Measurements from ENCODE around the gene BBS5. TPM values are rescaled to one million over a fixed set of nuclear protein-coding genes. Genes with fewer than 3 reads are reported as not detected.
"Not testable (repeated sequence)": the region's sequence is repeated elsewhere in the genome, so short reads cannot be mapped to it uniquely, and the experiment has no call there.

BBS5 gene
- total and polyA plus RNA-seq, 9 donors = 3.3 to 7.0 (median 4.9) TPM

DNA sequence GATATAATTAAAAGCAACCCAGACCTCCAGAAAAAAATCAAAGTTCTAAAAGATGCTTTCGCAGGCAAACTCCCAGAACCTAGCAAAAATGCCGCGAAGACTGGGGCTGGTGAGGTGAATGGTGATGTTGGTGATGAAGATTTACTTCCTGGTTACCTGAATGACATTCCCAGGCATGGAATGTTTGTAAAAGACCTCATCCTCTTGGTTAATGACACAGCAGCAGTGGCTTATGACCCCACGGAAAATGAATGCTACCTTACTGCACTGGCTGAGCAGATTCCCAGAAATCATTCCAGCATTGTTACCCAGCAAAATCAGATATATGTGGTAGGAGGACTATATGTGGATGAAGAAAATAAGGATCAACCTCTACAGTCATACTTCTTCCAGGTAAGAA lies 31.2 kb downstream of the BBS5 start:
- no peaks in the 10 kb centered on the region for H3K4me1 ChIP-seq (ENCODE audit: control insufficient read depth, insufficient read depth, low read length)
- no peak for DNase-seq
- H3K27me3 ChIP-seq (ENCODE audit: control insufficient read depth, insufficient read depth, low read length) = no peaks in the 10 kb centered on the region
- H3K4me3 ChIP-seq (ENCODE audit: low read length) = peak overlapping the region; percentile 54
- no peaks in the 10 kb centered on the region for H3K9me3 ChIP-seq (replicated peaks; ENCODE audit: control insufficient read depth, low read depth, low read length)
- WGBS (ENCODE audit: insufficient coverage) = 85% methylated on average over 3 of the region's 4 CpGs
- H3K27ac ChIP-seq (ENCODE audit: low read length) = peak overlapping the region; percentile 95
- peaks cover 2% of the 10 kb centered on the region for H3K36me3 ChIP-seq (ENCODE audit: control insufficient read depth, insufficient read depth, low read length)

GRCh38 chr2:169511818-169512217 lies 32.5 kb downstream of the BBS5 start:
- peak overlapping the region; percentile 95 for H3K27ac ChIP-seq (ENCODE audit: low read length)
- peak overlapping the region; percentile 54 for H3K4me3 ChIP-seq (ENCODE audit: low read length)
- H3K4me1 ChIP-seq (ENCODE audit: control insufficient read depth, insufficient read depth, low read length) = no peaks in the 10 kb centered on the region
- peaks cover 2% of the 10 kb centered on the region for H3K36me3 ChIP-seq (ENCODE audit: control insufficient read depth, insufficient read depth, low read length)
- WGBS (ENCODE audit: insufficient coverage) = no CpG with 5 or more reads among the region's 1 CpG
- no peaks in the 10 kb centered on the region for H3K9me3 ChIP-seq (replicated peaks; ENCODE audit: control insufficient read depth, low read depth, low read length)
- peak; percentile 27 for DNase-seq
- H3K27me3 ChIP-seq (ENCODE audit: control insufficient read depth, insufficient read depth, low read length) = no peaks in the 10 kb centered on the region

DNA sequence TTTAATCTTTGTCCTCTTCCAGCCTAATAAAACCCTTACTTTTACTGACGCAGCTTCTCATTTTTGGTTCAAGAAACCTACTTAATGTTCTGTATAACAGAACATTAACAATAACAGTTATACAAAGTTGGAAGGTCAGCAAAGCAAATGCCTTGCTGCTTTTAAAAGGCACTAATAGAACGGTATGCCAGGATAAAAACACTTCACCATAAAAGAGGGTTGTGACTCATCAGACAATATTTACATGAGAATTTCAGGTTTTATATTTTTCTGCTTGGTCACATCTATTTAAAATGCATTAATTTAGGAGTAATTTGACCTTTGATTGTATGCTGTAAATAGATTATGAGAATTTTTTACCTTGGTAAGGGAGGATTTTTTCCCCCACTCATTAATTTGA lies 33.2 kb downstream of the BBS5 start:
- no CpG with 5 or more reads among the region's 2 CpGs for WGBS (ENCODE audit: insufficient coverage)
- H3K9me3 ChIP-seq (replicated peaks; ENCODE audit: control insufficient read depth, low read depth, low read length) = no peaks in the 10 kb centered on the region
- H3K4me1 ChIP-seq (ENCODE audit: control insufficient read depth, insufficient read depth, low read length) = no peaks in the 10 kb centered on the region
- no peak for DNase-seq
- H3K36me3 ChIP-seq (ENCODE audit: control insufficient read depth, insufficient read depth, low read length) = peaks cover 6% of the 10 kb centered on the region
- peak overlapping the region; percentile 54 for H3K4me3 ChIP-seq (ENCODE audit: low read length)
- H3K27ac ChIP-seq (ENCODE audit: low read length) = peak overlapping the region; percentile 95
- no peaks in the 10 kb centered on the region for H3K27me3 ChIP-seq (ENCODE audit: control insufficient read depth, insufficient read depth, low read length)

- no peaks in the 10 kb centered on the region for H3K4me1 ChIP-seq (ENCODE audit: control insufficient read depth, insufficient read depth, low read length)
- H3K27ac ChIP-seq (ENCODE audit: low read length) = peak overlapping the region; percentile 95
- H3K9me3 ChIP-seq (replicated peaks; ENCODE audit: control insufficient read depth, low read depth, low read length) = no peaks in the 10 kb centered on the region
- peaks cover 7% of the 10 kb centered on the region for H3K36me3 ChIP-seq (ENCODE audit: control insufficient read depth, insufficient read depth, low read length)
- no peaks in the 10 kb centered on the region for H3K27me3 ChIP-seq (ENCODE audit: control insufficient read depth, insufficient read depth, low read length)
- H3K4me3 ChIP-seq (ENCODE audit: low read length) = peak overlapping the region; percentile 54
- WGBS (ENCODE audit: insufficient coverage) = no CpG with 5 or more reads among the region's 1 CpG
- DNase-seq = no peak
Measured at GRCh38 chr2:169513094-169513493, 33.8 kb downstream of the BBS5 start.

- Histone ChIP-seq H3K4me1 (ENCODE audit: control insufficient read depth, insufficient read depth, low read length) (no peaks in the 10 kb centered on the region), H3K27me3 (ENCODE audit: control insufficient read depth, insufficient read depth, low read length) (no peaks in the 10 kb centered on the region), H3K9me3 (replicated peaks; ENCODE audit: control insufficient read depth, low read depth, low read length) (no peaks in the 10 kb centered on the region), H3K4me3 (ENCODE audit: low read length) (peak overlapping the region; percentile 54), H3K36me3 (ENCODE audit: control insufficient read depth, insufficient read depth, low read length) (peaks cover 11% of the 10 kb centered on the region), H3K27ac (ENCODE audit: low read length) (peak overlapping the region; percentile 95)
- DNase-seq = peak; percentile 84
- no CpG with 5 or more reads among the region's 3 CpGs for WGBS (ENCODE audit: insufficient coverage)
Measured at GRCh38 chr2:169513926-169514325, 34.6 kb downstream of the BBS5 start.

DNA sequence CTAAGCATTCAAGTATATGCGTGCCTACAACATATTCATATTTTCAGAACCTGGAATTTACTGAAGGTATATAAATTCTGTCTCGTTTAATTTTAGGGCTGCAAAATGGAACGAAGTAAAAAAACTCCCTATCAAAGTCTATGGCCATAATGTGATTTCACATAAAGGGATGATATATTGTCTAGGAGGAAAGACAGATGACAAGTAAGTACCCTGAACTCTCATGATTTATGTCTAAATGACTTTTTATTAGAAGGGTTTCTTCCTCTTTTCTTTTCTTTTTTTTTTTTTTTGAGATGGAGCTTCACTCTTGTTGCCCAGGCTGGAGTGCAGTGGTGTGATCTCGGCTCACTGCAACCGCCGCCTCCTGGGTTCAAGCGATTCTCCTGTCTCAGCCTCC lies 35.5 kb downstream of the BBS5 start:
- Histone ChIP-seq H3K27ac (ENCODE audit: low read length) (peak overlapping the region; percentile 57), H3K36me3 (ENCODE audit: control insufficient read depth, insufficient read depth, low read length) (peaks cover 13% of the 10 kb centered on the region), H3K4me3 (ENCODE audit: low read length) (peak overlapping the region; percentile 54)
- DNase-seq; H3K27me3 ChIP-seq (ENCODE audit: control insufficient read depth, insufficient read depth, low read length); H3K9me3 ChIP-seq (replicated peaks; ENCODE audit: control insufficient read depth, low read depth, low read length); H3K4me1 ChIP-seq (ENCODE audit: control insufficient read depth, insufficient read depth, low read length): not testable (repeated sequence)
- WGBS (ENCODE audit: insufficient coverage) = no CpG with 5 or more reads among the region's 7 CpGs

- not testable (repeated sequence) for H3K27me3 ChIP-seq (ENCODE audit: control insufficient read depth, insufficient read depth, low read length); H3K4me1 ChIP-seq (ENCODE audit: control insufficient read depth, insufficient read depth, low read length); DNase-seq; H3K9me3 ChIP-seq (replicated peaks; ENCODE audit: control insufficient read depth, low read depth, low read length); H3K4me3 ChIP-seq (ENCODE audit: low read length); H3K27ac ChIP-seq (ENCODE audit: low read length)
- H3K36me3 ChIP-seq (ENCODE audit: control insufficient read depth, insufficient read depth, low read length) = peaks cover 20% of the 10 kb centered on the region
- 91% methylated on average over 5 of the region's 10 CpGs for WGBS (ENCODE audit: insufficient coverage)
Measured at GRCh38 chr2:169516488-169516995, 37.2 kb downstream of the BBS5 start.

DNA sequence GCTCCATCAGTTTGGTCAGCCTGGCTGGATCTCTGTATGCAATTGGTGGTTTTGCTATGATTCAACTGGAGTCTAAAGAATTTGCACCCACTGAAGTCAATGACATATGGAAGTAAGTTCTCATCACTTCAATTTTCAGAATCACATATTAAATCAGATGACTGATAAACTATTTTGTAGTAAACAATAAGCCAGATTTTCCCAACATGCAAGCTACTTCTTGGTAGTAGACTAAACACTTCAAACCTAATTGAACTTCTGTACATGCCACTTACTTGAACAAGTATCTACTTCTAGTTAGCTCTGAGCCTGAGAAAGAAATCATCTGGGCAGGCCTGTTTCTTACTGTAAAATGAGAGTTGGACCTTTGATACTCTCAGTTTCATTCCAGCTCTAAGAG lies 41.6 kb downstream of the BBS5 start:
- DNase-seq = no peak
- H3K4me1 ChIP-seq (ENCODE audit: control insufficient read depth, insufficient read depth, low read length) = no peaks in the 10 kb centered on the region
- no peak overlapping the region for H3K4me3 ChIP-seq (ENCODE audit: low read length)
- no peaks in the 10 kb centered on the region for H3K9me3 ChIP-seq (replicated peaks; ENCODE audit: control insufficient read depth, low read depth, low read length)
- no peaks in the 10 kb centered on the region for H3K27me3 ChIP-seq (ENCODE audit: control insufficient read depth, insufficient read depth, low read length)
- no peak overlapping the region for H3K27ac ChIP-seq (ENCODE audit: low read length)
- H3K36me3 ChIP-seq (ENCODE audit: control insufficient read depth, insufficient read depth, low read length) = peaks cover 37% of the 10 kb centered on the region

GRCh38 chr2:169523681-169524080 lies 44.4 kb downstream of the BBS5 start:
- no peak overlapping the region for H3K27ac ChIP-seq (ENCODE audit: low read length)
- peaks cover 40% of the 10 kb centered on the region for H3K36me3 ChIP-seq (ENCODE audit: control insufficient read depth, insufficient read depth, low read length)
- no peak for DNase-seq
- H3K4me1 ChIP-seq (ENCODE audit: control insufficient read depth, insufficient read depth, low read length) = no peaks in the 10 kb centered on the region
- no CpG with 5 or more reads among the region's 5 CpGs for WGBS (ENCODE audit: insufficient coverage)
- H3K4me3 ChIP-seq (ENCODE audit: low read length) = no peak overlapping the region
- H3K9me3 ChIP-seq (replicated peaks; ENCODE audit: control insufficient read depth, low read depth, low read length) = no peaks in the 10 kb centered on the region
- no peaks in the 10 kb centered on the region for H3K27me3 ChIP-seq (ENCODE audit: control insufficient read depth, insufficient read depth, low read length)

- Histone ChIP-seq H3K9me3 (replicated peaks; ENCODE audit: control insufficient read depth, low read depth, low read length) (no peaks in the 10 kb centered on the region), H3K4me3 (ENCODE audit: low read length) (no peak overlapping the region), H3K27me3 (ENCODE audit: control insufficient read depth, insufficient read depth, low read length) (no peaks in the 10 kb centered on the region), H3K4me1 (ENCODE audit: control insufficient read depth, insufficient read depth, low read length) (no peaks in the 10 kb centered on the region), H3K27ac (ENCODE audit: low read length) (no peak overlapping the region), H3K36me3 (ENCODE audit: control insufficient read depth, insufficient read depth, low read length) (peaks cover 42% of the 10 kb centered on the region)
- WGBS (ENCODE audit: insufficient coverage) = no CpG with 5 or more reads among the region's 2 CpGs
- no peak for DNase-seq
Measured at GRCh38 chr2:169525434-169525833, 46.1 kb downstream of the BBS5 start.

- Histone ChIP-seq H3K4me1 (ENCODE audit: control insufficient read depth, insufficient read depth, low read length) (no peaks in the 10 kb centered on the region), H3K27me3 (ENCODE audit: control insufficient read depth, insufficient read depth, low read length) (no peaks in the 10 kb centered on the region), H3K9me3 (replicated peaks; ENCODE audit: control insufficient read depth, low read depth, low read length) (no peaks in the 10 kb centered on the region), H3K27ac (ENCODE audit: low read length) (no peak overlapping the region), H3K4me3 (ENCODE audit: low read length) (no peak overlapping the region), H3K36me3 (ENCODE audit: control insufficient read depth, insufficient read depth, low read length) (peaks cover 42% of the 10 kb centered on the region)
- DNase-seq = no peak
Measured at GRCh38 chr2:169526451-169526850, 47.2 kb downstream of the BBS5 start.
